GM06990 (cell line): Measurements from ENCODE around the gene GOLGA1.
"Not testable (repeated sequence)": the region's sequence is repeated elsewhere in the genome, so short reads cannot be mapped to it uniquely, and the experiment has no call there.

Source experiments
- DNase-seq: peaks from one replicate; pipeline ENCODE4 v3.0.0-alpha.2; 2011; ENCODE audit not compliant: insufficient read length; ENCODE audit errors: extremely low read depth
- H3K27me3 ChIP-seq: replicated peaks from 2 replicates; pipeline ENCODE4 v1.6.0; 2011; ENCODE audit warnings: low read length; ENCODE audit not compliant: control insufficient read depth, insufficient read depth
- H3K36me3 ChIP-seq: 2 replicates; pipeline ENCODE4 v1.5.1; 2011; ENCODE audit warnings: low read length; ENCODE audit not compliant: control insufficient read depth, insufficient read depth
- H3K4me3 ChIP-seq: replicated peaks from 2 replicates; pipeline ENCODE4 v1.5.1; 2011; ENCODE audit warnings: low read depth, mild to moderate bottlenecking, control low read depth, low read length
- TF ChIP-seq, protein P1 (sequence below): IDR thresholded peaks from 2 replicates; pipeline ENCODE4 v1.5.1; 2011; ENCODE audit warnings: low read length, control low read depth, mild to moderate bottlenecking, inconsistent platforms; ENCODE audit not compliant: insufficient read depth, poor library complexity, severe bottlenecking

The GOLGA1 gene

GRCh38 chr9:124932333-124932732 lies 8.6 kb downstream of the GOLGA1 start:
- H3K4me3 ChIP-seq, result no peak overlapping the region

DNA sequence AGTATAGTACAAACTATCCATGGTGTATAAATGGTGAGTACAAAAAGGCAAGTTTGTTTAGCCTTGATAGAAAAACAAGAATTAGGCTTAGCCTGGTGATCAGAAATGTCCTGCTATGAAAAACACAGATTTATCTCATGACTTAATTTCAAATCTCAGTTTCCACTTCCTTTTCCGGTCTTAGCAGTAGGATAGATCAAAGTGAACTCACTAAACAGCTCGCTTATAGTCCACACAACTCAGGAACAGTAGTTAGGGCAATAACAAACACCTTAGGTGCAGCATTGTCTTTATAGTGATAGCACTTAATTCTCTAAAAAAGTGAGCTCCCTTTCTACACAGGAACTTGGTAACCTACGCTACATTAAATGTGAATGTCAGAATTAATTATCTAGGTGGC lies 11.4 kb downstream of the GOLGA1 start:
- DNase-seq, result no peak
- no peak overlapping the region for H3K4me3 ChIP-seq
- TF ChIP-seq, protein P1, sequence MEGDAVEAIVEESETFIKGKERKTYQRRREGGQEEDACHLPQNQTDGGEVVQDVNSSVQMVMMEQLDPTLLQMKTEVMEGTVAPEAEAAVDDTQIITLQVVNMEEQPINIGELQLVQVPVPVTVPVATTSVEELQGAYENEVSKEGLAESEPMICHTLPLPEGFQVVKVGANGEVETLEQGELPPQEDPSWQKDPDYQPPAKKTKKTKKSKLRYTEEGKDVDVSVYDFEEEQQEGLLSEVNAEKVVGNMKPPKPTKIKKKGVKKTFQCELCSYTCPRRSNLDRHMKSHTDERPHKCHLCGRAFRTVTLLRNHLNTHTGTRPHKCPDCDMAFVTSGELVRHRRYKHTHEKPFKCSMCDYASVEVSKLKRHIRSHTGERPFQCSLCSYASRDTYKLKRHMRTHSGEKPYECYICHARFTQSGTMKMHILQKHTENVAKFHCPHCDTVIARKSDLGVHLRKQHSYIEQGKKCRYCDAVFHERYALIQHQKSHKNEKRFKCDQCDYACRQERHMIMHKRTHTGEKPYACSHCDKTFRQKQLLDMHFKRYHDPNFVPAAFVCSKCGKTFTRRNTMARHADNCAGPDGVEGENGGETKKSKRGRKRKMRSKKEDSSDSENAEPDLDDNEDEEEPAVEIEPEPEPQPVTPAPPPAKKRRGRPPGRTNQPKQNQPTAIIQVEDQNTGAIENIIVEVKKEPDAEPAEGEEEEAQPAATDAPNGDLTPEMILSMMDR, result no peak
- H3K27me3 ChIP-seq, result no peaks in the 10 kb centered on the region
- peaks cover 8% of the 10 kb centered on the region for H3K36me3 ChIP-seq

More at GRCh38 chr9:124932333-124932732, 8.6 kb downstream of the GOLGA1 start:
- Histone ChIP-seq H3K36me3 (peaks cover 8% of the 10 kb centered on the region), H3K27me3 (no peaks in the 10 kb centered on the region)
- DNase-seq, result no peak
- TF ChIP-seq, protein P1, result no peak

- peaks cover 8% of the 10 kb centered on the region for H3K36me3 ChIP-seq
Measured at GRCh38 chr9:124928116-124928515, 12.8 kb downstream of the GOLGA1 start.

GRCh38 chr9:124920394-124920793 lies 20.5 kb downstream of the GOLGA1 start:
- not testable (repeated sequence) for DNase-seq, H3K4me3 ChIP-seq, H3K36me3 ChIP-seq, H3K27me3 ChIP-seq

More at GRCh38 chr9:124928116-124928515, 12.8 kb downstream of the GOLGA1 start:
- no peak overlapping the region for H3K4me3 ChIP-seq
- TF ChIP-seq, protein P1, result no peak
- no peaks in the 10 kb centered on the region for H3K27me3 ChIP-seq
- no peak for DNase-seq

DNA sequence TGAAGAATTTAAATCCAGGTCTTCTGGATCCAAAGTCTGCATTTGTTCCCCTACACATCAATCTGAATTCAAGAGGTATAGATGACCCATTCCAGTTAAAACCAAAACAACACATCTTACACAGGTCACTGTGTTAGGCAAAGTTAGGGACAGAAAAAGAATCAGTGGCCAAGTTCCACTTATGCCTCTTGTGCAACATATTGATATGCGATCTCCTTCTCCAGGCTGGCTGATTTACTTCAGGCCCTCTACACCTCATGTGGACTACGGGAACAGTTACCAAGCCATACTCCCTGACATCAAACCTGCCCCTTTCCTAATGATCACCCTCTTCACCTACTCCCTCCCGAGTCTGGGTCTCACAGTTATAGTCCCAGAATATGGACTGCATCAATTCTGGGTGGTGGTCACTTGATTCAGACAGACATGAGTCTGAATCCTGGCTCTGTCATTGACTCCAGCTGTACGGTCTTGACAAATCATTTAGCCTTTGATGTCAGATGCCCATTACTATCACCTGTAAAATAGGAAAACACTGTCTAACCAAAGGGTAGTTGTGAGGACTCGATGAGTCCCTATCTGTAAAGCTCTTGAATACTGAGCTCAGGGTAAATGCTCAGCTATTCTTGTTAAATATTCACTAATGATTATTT lies 26.0 kb downstream of the GOLGA1 start:
- no peak for DNase-seq
- Histone ChIP-seq H3K4me3 (no peak overlapping the region), H3K36me3 (peaks cover 20% of the 10 kb centered on the region), H3K27me3 (no peaks in the 10 kb centered on the region)
- TF ChIP-seq, protein P1, result no peak

GRCh38 chr9:124913378-124913777 lies 27.5 kb downstream of the GOLGA1 start:
- H3K27me3 ChIP-seq, result no peaks in the 10 kb centered on the region
- H3K4me3 ChIP-seq, result no peak overlapping the region
- TF ChIP-seq, protein P1, result no peak
- DNase-seq, result no peak
- H3K36me3 ChIP-seq, result peaks cover 20% of the 10 kb centered on the region
